ENCODE data around the gene CCNL2.

- TF ChIP-seq CTCF (IDR thresholded peaks at IDR 0.05) = no peak
- TF ChIP-seq POLR2A (IDR thresholded peaks at IDR 0.05) = no peak
Measured at GRCh38 chr1:1437904-1438376, 38.8 kb upstream of the CCNL2 start.
